HepG2 (cell line): ENCODE results near the gene NAIF1. TPM values are rescaled to one million over a fixed set of nuclear protein-coding genes. Genes with fewer than 3 reads are reported as not detected.

Experiments
- ATAC-seq: fragments of 200-7000 bp; cut with Tn5 transposase; 3 replicates; pipeline ENCODE4 v1.9.1; 2020; ENCODE audit warnings: mild to moderate bottlenecking, moderate library complexity
- BruUV-seq: library from RNA; stranded (reverse); fragments of 400-500 nt; replicated peaks from 2 replicates; lab custom pipeline; 2021; lab: Mats Ljungman, UMichigan
- CTCF ChIA-PET: fragments of 300-600 bp; formaldehyde crosslinking; extraction: SDS; loops from one replicate; lab custom pipeline; 2021; ENCODE audit warnings: low total read pairs, inconsistent platforms, low intra/inter-chr PET ratio; lab: Yijun Ruan, JAX
- POLR2A ChIA-PET: fragments of 350-600 bp; sonication (Branson Sonifier 250); formaldehyde crosslinking; loops from one replicate; lab custom pipeline; 2020; ENCODE audit warnings: antibody characterized with exemption, inconsistent platforms; lab: Yijun Ruan, JAX
- DNase-seq: peaks from one replicate; pipeline ENCODE4 v3.0.0-alpha.2; 2015; ENCODE audit warnings: low spot score
- FAIRE-seq: peaks from 3 replicates; lab custom pipeline; 2011; peaks lifted over from hg19 to GRCh38; lab: Jason Lieb, UNC
- H2AFZ ChIP-seq: one replicate; pipeline ENCODE4 v1.6.1; 2011; ENCODE audit warnings: low read length, inconsistent platforms
- H3K27ac ChIP-seq: fragments of 300-600 bp; 3 replicates; pipeline ENCODE4 v1.8.0; 2011; ENCODE audit warnings: mixed run types, mild to moderate bottlenecking, mixed read lengths, low read length, inconsistent platforms; ENCODE audit not compliant: insufficient read depth; ENCODE audit errors: extremely low read length
- H3K27me3 ChIP-seq, 2 experiments: fragments of 200-600 bp in 1 of 2; 2 replicates in 1 of 2; 3 replicates in 1 of 2; pipeline versions ENCODE4 v1.6.0 to v1.8.0; 2011; ENCODE audit warnings: low read length in 2 of 2, mild to moderate bottlenecking in 2 of 2, moderate library complexity in 2 of 2, inconsistent platforms in 1 of 2; ENCODE audit not compliant: insufficient read depth in 2 of 2, control insufficient read depth in 1 of 2
- H3K36me3 ChIP-seq, 2 experiments: fragments of 200-600 bp in 1 of 2; replicated peaks in 1 of 2; 2 replicates in 1 of 2; 3 replicates in 1 of 2; pipeline versions ENCODE4 v1.5.1 to v1.8.0; 2011; ENCODE audit warnings: low read length in 2 of 2, inconsistent platforms in 1 of 2; ENCODE audit not compliant: insufficient read depth in 2 of 2, control insufficient read depth in 1 of 2
- H3K4me1 ChIP-seq: 2 replicates; pipeline ENCODE4 v1.5.1; 2012; ENCODE audit warnings: low read length, inconsistent platforms; ENCODE audit not compliant: insufficient read depth
- H3K4me2 ChIP-seq: 2 replicates; pipeline ENCODE4 v1.6.0; 2011; ENCODE audit warnings: low read depth, low read length, inconsistent platforms
- H3K4me3 ChIP-seq, 3 experiments: fragments of 200-600 bp in 1 of 3; sonication (generic), shearing (Covaris generic) in 1 of 3; replicated peaks in 1 of 3; 2 replicates each; pipeline ENCODE4 v1.5.1; 2011 to 2016; ENCODE audit warnings: low read length in 3 of 3, inconsistent platforms in 2 of 3, low read depth in 2 of 3, mild to moderate bottlenecking in 2 of 3, control low read depth in 1 of 3, mixed read lengths in 1 of 3; ENCODE audit not compliant: insufficient read depth in 1 of 3
- H3K79me2 ChIP-seq: one replicate; pipeline ENCODE4 v1.6.1; 2011; ENCODE audit warnings: low read length, inconsistent platforms; ENCODE audit not compliant: insufficient read depth
- H3K9ac ChIP-seq: 2 replicates; pipeline ENCODE4 v1.6.0; 2011; ENCODE audit warnings: mild to moderate bottlenecking, low read depth, low read length, inconsistent platforms; ENCODE audit not compliant: insufficient read depth
- H3K9me3 ChIP-seq: 2 replicates; pipeline ENCODE4 v1.5.1; 2012; ENCODE audit warnings: mild to moderate bottlenecking, low read length
- H4K20me1 ChIP-seq: 2 replicates; pipeline ENCODE4 v1.6.0; 2011; ENCODE audit warnings: inconsistent platforms, mild to moderate bottlenecking, low read length, moderate library complexity; ENCODE audit not compliant: insufficient read depth
- POLR2AphosphoS2 ChIP-seq: IDR thresholded peaks from 2 replicates; pipeline ENCODE4 v1.6.1; 2011; ENCODE audit warnings: low read depth, low read length, improper control_type of control experiment
- RBM22 ChIP-seq: fragments of 200-400 bp; formaldehyde crosslinking; optimal IDR thresholded peaks from 2 replicates; pipeline ENCODE3; 2017; ENCODE audit warnings: mild to moderate bottlenecking, low read length, moderate library complexity
- SIN3B ChIP-seq: fragments of 150-350 bp; IDR thresholded peaks from 2 replicates; pipeline ENCODE4 v1.6.1; 2014; ENCODE audit warnings: low read length
- SP4 ChIP-seq: sonication (generic); formaldehyde crosslinking; IDR thresholded peaks from 2 replicates; pipeline ENCODE4 v1.8.1; 2023; ENCODE audit warnings: mild to moderate bottlenecking, missing genetic modification reagents
- ZC3H13 ChIP-seq: sonication (generic); formaldehyde crosslinking; IDR thresholded peaks from 2 replicates; pipeline ENCODE4 v1.8.1; 2023; ENCODE audit warnings: mild to moderate bottlenecking, missing genetic modification reagents, moderate library complexity
- ZIK1 ChIP-seq: sonication (generic); formaldehyde crosslinking; IDR thresholded peaks from 2 replicates; pipeline ENCODE4 v1.5.0; 2020; ENCODE audit warnings: mild to moderate bottlenecking, low read depth, missing genetic modification reagents, borderline replicate concordance
- ZNF232 ChIP-seq: sonication (generic); formaldehyde crosslinking; IDR thresholded peaks from 2 replicates; pipeline ENCODE4 v1.4.0; 2020; ENCODE audit warnings: missing genetic modification reagents, borderline replicate concordance
- ZNF768 ChIP-seq: sonication (generic); formaldehyde crosslinking; IDR thresholded peaks from 2 replicates; pipeline ENCODE4 v1.4.0; 2020; ENCODE audit warnings: missing genetic modification reagents
- WGBS: methylation state at CpG from one replicate; pipeline ENCODE4 v1.1.6; 2017; ENCODE audit warnings: low lambda C conversion rate; 5-methylcytosine and 5-hydroxymethylcytosine counted together
- in situ Hi-C: cut with HindIII; loops from 2 replicates; pipeline ENCODE4 v1.10.0; 2017; ENCODE audit warnings: low pct_unique_long_range_greater_than_20kb; ENCODE audit not compliant: extremely low pct_ligation_motif_present
- intact Hi-C: fragments of 100-400 bp; cut with micrococcal nuclease; formaldehyde crosslinking; loops from one replicate; pipeline ENCODE4 v1.10.0; 2022; ENCODE audit not compliant: unreplicated experiment
- polyA plus RNA-seq, 8 experiments: library from polyadenylated mRNA; depleted of rRNA in 3 of 8; stranded (reverse) in 7 of 8; unstranded in 1 of 8; fragments of >200 nt; fragmentation: Illumina TruSeq in 4 of 8; extraction: Trizol in 4 of 8; gene quantifications; 2 replicates each; pipeline versions ENCODE4 v1.2.1 to v1.2.3, GENCODE V29; 2011 to 2016; ENCODE audit warnings: low read depth in 4 of 8, missing spikeins in 1 of 8, mixed read lengths in 1 of 8; ENCODE audit not compliant: insufficient read depth in 1 of 8
- total RNA-seq, 5 experiments: library from RNA; depleted of rRNA; stranded (reverse); fragments of >200 nt; fragmentation: Illumina TruSeq; extraction: Trizol; gene quantifications; 2 replicates each; pipeline ENCODE4 v1.2.3, GENCODE V29; 2016; ENCODE audit warnings: low read depth in 1 of 5
- TF ChIP-seq, protein P1 (sequence below): sonication (generic); formaldehyde crosslinking; IDR thresholded peaks from 2 replicates; pipeline ENCODE4 v1.5.1; 2020; ENCODE audit warnings: mild to moderate bottlenecking, missing genetic modification reagents, moderate library complexity
- TF ChIP-seq, protein P2 (sequence below): fragments of 450-650 bp; IDR thresholded peaks from 2 replicates; pipeline ENCODE4 v1.6.1; 2017
- TF ChIP-seq, protein P3 (sequence below): sonication (generic); formaldehyde crosslinking; IDR thresholded peaks from 2 replicates; pipeline ENCODE4 v1.8.1; 2022; ENCODE audit warnings: mild to moderate bottlenecking, missing genetic modification reagents
- TF ChIP-seq, protein P4 (sequence below): sonication (generic); formaldehyde crosslinking; IDR thresholded peaks from 2 replicates; pipeline ENCODE4 v1.8.1; 2023; ENCODE audit warnings: mild to moderate bottlenecking, missing genetic modification reagents
- TF ChIP-seq, protein P5 (sequence below): sonication (generic); formaldehyde crosslinking; IDR thresholded peaks from 2 replicates; pipeline ENCODE4 v1.5.0; 2020; ENCODE audit warnings: mild to moderate bottlenecking, missing genetic modification reagents, borderline replicate concordance

NAIF1 gene
- total and polyA plus RNA-seq, 2 of the 13 experiments (the other 11 are each of a cell fraction or from before 2014, with no cell fraction given), result 6.0 to 6.9 TPM

DNA sequence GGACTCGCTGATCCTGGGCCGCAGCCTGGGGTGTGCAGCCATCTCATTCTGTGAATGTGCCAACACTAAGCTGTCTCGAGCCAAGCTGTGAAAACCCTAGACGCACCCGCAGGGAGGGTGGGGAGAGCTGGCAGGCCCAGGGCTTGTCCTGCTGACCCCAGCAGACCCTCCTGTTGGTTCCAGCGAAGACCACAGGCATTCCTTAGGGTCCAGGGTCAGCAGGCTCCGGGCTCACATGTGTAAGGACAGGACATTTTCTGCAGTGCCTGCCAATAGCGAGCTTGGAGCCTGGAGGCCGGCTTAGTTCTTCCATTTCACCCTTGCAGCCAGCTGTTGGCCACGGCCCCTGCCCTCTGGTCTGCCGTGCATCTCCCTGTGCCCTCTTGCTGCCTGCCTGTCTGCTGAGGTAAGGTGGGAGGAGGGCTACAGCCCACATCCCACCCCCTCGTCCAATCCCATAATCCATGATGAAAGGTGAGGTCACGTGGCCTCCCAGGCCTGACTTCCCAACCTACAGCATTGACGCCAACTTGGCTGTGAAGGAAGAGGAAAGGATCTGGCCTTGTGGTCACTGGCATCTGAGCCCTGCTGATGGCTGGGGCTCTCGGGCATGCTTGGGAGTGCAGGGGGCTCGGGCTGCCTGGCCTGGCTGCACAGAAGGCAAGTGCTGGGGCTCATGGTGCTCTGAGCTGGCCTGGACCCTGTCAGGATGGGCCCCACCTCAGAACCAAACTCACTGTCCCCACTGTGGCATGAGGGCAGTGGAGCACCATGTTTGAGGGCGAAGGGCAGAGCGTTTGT lies 40.5 kb upstream of the NAIF1 start:
- CTCF ChIA-PET, result no interaction called here
- Histone ChIP-seq H3K36me3 (peaks cover 18 to 36% of the 10 kb centered on the region in 2 experiments), H2AFZ (no peak overlapping the region), H4K20me1 (no peaks in the 10 kb centered on the region), H3K79me2 (peaks cover 2% of the 10 kb centered on the region), H3K27ac (peak overlapping the region; percentile 30), H3K27me3 (no peaks in the 10 kb centered on the region), H3K4me3 (no peak overlapping the region), H3K4me2 (no peak overlapping the region), H3K4me1 (peaks cover 76% of the 10 kb centered on the region), H3K9me3 (no peaks in the 10 kb centered on the region), H3K9ac (no peak overlapping the region)
- intact Hi-C loops, result no loop called here
- DNase-seq (no peak), ATAC-seq (no peak), FAIRE-seq (no peak)
- POLR2A ChIA-PET, result interaction anchor here (1.1 kb wide), 1 partner anchor 10 kb away, joined by 3 read pairs; no protein-coding TSS in a partner anchor
- WGBS, result 90% methylated on average over 5 of the region's 18 CpGs
- BruUV-seq, result no TSS peak
- in situ Hi-C loops, result no loop called here
- TF ChIP-seq SP4, result no peak
- TF ChIP-seq, protein P1, sequence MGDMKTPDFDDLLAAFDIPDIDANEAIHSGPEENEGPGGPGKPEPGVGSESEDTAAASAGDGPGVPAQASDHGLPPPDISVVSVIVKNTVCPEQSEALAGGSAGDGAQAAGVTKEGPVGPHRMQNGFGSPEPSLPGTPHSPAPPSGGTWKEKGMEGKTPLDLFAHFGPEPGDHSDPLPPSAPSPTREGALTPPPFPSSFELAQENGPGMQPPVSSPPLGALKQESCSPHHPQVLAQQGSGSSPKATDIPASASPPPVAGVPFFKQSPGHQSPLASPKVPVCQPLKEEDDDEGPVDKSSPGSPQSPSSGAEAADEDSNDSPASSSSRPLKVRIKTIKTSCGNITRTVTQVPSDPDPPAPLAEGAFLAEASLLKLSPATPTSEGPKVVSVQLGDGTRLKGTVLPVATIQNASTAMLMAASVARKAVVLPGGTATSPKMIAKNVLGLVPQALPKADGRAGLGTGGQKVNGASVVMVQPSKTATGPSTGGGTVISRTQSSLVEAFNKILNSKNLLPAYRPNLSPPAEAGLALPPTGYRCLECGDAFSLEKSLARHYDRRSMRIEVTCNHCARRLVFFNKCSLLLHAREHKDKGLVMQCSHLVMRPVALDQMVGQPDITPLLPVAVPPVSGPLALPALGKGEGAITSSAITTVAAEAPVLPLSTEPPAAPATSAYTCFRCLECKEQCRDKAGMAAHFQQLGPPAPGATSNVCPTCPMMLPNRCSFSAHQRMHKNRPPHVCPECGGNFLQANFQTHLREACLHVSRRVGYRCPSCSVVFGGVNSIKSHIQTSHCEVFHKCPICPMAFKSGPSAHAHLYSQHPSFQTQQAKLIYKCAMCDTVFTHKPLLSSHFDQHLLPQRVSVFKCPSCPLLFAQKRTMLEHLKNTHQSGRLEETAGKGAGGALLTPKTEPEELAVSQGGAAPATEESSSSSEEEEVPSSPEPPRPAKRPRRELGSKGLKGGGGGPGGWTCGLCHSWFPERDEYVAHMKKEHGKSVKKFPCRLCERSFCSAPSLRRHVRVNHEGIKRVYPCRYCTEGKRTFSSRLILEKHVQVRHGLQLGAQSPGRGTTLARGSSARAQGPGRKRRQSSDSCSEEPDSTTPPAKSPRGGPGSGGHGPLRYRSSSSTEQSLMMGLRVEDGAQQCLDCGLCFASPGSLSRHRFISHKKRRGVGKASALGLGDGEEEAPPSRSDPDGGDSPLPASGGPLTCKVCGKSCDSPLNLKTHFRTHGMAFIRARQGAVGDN (CRISPR knock-in tag), result peak; percentile 80
- TF ChIP-seq, protein P2, sequence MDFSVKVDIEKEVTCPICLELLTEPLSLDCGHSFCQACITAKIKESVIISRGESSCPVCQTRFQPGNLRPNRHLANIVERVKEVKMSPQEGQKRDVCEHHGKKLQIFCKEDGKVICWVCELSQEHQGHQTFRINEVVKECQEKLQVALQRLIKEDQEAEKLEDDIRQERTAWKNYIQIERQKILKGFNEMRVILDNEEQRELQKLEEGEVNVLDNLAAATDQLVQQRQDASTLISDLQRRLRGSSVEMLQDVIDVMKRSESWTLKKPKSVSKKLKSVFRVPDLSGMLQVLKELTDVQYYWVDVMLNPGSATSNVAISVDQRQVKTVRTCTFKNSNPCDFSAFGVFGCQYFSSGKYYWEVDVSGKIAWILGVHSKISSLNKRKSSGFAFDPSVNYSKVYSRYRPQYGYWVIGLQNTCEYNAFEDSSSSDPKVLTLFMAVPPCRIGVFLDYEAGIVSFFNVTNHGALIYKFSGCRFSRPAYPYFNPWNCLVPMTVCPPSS, result no peak
- TF ChIP-seq POLR2AphosphoS2, result peak; percentile 82
- TF ChIP-seq ZC3H13 (CRISPR knock-in tag), result peak; percentile 45; the same call in 1 of the 2 replicates
- TF ChIP-seq ZNF768 (CRISPR knock-in tag), result no peak
- peak; percentile 86 for TF ChIP-seq RBM22
- TF ChIP-seq, protein P3, sequence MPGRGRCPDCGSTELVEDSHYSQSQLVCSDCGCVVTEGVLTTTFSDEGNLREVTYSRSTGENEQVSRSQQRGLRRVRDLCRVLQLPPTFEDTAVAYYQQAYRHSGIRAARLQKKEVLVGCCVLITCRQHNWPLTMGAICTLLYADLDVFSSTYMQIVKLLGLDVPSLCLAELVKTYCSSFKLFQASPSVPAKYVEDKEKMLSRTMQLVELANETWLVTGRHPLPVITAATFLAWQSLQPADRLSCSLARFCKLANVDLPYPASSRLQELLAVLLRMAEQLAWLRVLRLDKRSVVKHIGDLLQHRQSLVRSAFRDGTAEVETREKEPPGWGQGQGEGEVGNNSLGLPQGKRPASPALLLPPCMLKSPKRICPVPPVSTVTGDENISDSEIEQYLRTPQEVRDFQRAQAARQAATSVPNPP (CRISPR knock-in tag), result no peak
- TF ChIP-seq ZNF232 (CRISPR knock-in tag), result no peak
- TF ChIP-seq, protein P4, sequence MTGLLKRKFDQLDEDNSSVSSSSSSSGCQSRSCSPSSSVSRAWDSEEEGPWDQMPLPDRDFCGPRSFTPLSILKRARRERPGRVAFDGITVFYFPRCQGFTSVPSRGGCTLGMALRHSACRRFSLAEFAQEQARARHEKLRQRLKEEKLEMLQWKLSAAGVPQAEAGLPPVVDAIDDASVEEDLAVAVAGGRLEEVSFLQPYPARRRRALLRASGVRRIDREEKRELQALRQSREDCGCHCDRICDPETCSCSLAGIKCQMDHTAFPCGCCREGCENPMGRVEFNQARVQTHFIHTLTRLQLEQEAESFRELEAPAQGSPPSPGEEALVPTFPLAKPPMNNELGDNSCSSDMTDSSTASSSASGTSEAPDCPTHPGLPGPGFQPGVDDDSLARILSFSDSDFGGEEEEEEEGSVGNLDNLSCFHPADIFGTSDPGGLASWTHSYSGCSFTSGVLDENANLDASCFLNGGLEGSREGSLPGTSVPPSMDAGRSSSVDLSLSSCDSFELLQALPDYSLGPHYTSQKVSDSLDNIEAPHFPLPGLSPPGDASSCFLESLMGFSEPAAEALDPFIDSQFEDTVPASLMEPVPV, result no peak
- TF ChIP-seq SIN3B, result no peak
- TF ChIP-seq ZIK1 (CRISPR knock-in tag), result no peak
- TF ChIP-seq, protein P5, sequence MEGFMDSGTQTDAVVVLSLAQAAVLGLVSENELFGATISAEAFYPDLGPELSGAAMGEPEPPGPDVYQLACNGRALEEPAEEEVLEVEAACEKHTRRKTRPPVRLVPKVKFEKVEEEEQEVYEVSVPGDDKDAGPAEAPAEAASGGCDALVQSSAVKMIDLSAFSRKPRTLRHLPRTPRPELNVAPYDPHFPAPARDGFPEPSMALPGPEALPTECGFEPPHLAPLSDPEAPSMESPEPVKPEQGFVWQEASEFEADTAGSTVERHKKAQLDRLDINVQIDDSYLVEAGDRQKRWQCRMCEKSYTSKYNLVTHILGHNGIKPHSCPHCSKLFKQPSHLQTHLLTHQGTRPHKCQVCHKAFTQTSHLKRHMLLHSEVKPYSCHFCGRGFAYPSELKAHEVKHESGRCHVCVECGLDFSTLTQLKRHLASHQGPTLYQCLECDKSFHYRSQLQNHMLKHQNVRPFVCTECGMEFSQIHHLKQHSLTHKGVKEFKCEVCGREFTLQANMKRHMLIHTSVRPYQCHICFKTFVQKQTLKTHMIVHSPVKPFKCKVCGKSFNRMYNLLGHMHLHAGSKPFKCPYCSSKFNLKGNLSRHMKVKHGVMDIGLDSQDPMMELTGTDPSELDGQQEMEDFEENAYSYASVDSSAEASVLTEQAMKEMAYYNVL (CRISPR knock-in tag), result no peak
